RKO (cell line): ENCODE data around the gene DTD2.

Source experiments
- DNase-seq: peaks from one replicate; pipeline ENCODE4 v3.0.0-alpha.2; 2016; ENCODE audit warnings: low spot score

Gene DTD2

GRCh38 chr14:31405106-31405505, 52.2 kb downstream of the DTD2 start:
- DNase-seq, result no peak

DNA sequence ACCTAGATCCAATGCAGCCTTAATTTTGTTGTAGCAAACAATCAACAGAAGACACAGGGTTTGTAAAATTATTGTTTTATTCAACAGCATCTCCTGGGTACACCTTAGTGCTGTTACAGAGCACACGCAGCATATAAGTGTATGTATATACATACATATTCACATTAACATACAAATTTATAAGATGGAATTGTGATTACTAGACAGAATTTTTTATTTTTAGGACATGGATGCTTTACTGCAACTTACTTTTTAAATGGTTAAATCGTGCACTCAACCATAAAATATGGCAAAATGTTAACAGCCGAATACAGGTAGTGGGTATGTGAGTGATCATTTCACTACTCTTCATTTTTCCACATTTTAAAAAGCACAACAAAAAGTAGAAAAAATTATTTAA, 53.6 kb downstream of the DTD2 start:
- no peak for DNase-seq

DNA sequence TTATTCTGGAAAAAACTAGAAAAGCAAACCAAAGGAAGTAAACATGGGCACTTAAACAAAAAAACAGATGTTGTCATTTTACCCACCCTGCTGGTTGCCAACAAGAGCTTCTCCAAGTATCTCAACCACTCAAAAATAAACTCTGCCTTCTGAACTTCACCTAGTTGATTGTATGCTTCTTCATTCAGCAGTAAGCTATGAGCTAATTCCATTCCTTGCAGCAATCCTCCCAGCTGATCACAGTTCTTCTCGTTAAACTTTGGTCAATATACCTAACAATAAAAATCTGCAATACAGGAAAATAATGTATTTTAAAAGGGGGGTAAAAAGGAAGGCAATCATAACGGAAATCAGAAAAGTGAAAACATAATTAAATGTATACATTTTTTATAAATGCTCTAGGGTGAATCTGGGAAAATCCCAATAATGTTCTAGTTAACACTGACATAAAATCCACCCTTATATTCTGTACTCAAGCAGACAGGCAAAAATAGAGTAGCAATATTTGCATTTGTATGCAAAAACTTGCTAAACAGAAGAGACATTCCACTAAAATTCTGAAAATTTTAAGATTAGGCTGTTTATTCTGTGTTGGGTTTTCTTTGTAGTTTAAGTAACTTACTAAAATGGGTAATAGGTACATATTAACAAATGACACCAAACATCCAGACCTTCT, 54.4 kb downstream of the DTD2 start:
- no peak for DNase-seq

DNA sequence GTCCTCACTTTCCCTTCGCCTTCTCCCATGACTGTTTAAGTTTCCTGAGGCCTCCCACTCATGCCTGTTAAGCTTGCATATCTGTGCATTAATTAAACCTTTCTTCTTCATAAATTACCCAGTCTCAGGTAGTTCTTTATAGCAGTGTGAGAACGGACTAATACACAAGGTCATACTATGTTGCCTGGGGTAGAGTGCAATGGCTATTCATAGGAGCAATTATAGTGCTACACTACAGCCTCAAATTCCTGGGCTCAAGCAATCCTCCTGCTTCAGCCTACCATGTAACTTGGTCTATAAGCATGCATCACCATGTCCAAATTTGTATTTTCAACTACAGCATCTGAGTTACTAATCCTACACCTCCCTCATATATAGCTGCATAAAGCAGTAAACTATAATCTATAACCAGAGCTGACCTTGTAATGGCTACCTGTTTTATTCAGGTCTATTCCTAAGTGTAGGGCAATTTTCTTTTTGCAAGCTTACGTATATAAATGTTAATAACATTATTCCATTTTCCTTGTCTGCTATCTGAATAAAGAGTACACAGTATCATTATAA, 55.9 kb downstream of the DTD2 start:
- DNase-seq, result no peak

- DNase-seq, result no peak
These were observed 57.2 kb downstream of the DTD2 start for GRCh38 chr14:31400031-31400638.
